HG02642 (cell line): ENCODE results near the gene PTGFRN.

ENCODE experiments used
- ATAC-seq: cut with Tn5 transposase; IDR thresholded peaks from one replicate; pipeline ENCODE4 v1.9.1; 2021; ENCODE audit warnings: mild to moderate bottlenecking; ENCODE audit not compliant: unreplicated experiment, poor library complexity

PTGFRN gene

DNA sequence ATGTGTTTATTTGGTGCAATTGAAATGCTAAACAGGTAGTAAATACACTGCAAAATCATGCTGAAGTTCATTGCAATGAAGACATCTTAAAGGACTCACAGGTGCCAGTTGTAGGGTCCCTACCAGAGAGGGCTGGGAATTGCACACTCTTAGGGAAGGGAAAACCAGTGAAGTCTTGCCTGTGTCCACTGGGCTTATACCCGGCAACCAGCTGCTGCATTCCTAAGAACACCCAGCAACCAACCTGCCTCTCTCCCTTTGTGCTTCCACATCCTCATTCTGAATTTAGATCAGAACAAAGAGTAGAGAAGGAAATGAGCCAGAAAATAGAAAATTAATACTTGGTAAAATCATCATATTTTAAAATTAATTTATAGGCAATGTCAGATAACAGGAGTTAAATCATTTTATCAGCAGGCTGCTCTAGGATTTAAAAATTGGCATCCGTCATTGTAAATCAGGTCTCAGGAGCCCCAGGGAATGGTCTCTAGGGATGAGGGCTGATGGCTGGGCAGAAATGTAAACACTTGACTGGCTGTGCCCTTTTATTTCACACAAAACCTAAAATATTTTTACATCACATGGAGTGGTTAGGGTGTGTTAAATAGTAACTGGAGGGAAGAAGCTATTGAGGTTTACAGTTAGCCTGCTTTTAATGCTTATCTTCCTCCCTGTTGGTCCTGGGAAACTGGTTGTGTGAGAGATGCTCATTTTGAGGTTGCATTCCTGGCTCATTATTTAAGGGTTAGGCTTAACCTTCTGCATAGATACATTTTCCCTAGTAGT is 31.3 kb downstream of the PTGFRN start:
- no peak for ATAC-seq

DNA sequence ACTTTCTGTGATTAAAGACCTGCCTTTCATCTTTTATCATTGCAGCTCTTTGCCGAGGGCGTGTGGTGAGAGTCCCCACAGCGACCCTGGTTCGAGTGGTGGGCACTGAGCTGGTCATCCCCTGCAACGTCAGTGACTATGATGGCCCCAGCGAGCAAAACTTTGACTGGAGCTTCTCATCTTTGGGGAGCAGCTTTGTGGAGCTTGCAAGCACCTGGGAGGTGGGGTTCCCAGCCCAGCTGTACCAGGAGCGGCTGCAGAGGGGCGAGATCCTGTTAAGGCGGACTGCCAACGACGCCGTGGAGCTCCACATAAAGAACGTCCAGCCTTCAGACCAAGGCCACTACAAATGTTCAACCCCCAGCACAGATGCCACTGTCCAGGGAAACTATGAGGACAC is 32.0 kb downstream of the PTGFRN start:
- no peak for ATAC-seq

DNA sequence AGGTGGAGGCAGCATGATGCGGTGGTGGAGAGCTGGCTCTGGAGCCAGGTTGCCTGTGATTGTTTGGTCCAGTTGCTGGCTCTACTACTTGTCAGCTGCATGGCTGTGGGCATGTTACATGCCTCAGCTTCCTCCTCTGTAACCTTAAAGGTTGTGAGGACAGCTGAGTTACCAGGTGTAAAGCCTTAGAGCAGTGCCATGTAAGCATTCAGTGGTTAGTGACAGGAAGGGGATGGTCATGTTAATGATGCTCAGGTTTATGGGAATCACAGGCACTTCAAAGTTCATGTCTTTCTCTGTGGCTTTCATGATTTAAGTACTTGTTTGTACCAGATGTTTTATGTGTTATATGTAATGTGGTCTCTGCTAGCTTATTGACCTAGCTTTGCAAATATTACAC is 32.6 kb downstream of the PTGFRN start:
- ATAC-seq, result no peak

DNA sequence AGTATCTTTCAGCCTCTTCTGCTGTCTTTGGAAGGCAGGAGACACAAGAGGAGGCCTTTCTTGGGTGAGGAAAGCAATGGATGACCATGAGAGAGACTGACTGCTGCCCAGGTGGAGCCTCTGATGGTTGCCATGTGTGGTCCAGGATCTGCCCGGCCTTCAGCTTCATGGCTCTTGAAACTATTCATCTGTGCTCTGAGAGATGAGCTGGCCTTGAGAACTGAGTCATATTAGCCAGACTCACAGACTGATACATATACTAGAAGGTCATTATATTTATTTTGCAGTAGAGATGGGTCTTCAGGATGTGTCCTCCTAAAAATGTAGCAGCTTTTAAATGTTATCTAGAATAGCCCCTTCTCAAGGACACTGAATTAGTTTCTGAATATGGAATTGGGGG is 33.7 kb downstream of the PTGFRN start:
- no peak for ATAC-seq

DNA sequence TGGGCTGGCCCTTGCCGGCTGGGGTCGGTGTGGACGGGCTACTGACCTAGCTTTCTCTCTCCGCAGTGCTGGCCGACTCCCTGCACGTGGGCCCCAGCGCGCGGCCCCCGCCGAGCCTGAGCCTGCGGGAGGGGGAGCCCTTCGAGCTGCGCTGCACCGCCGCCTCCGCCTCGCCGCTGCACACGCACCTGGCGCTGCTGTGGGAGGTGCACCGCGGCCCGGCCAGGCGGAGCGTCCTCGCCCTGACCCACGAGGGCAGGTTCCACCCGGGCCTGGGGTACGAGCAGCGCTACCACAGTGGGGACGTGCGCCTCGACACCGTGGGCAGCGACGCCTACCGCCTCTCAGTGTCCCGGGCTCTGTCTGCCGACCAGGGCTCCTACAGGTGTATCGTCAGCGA is 34.9 kb downstream of the PTGFRN start:
- no peak for ATAC-seq

- ATAC-seq, result no peak
Observed at GRCh38 chr1:116945421-116945820, 35.7 kb downstream of the PTGFRN start.

GRCh38 chr1:116945996-116946395 is 36.3 kb downstream of the PTGFRN start:
- no peak for ATAC-seq

- no peak for ATAC-seq
Observed at GRCh38 chr1:116947092-116947860, 37.6 kb downstream of the PTGFRN start.

DNA sequence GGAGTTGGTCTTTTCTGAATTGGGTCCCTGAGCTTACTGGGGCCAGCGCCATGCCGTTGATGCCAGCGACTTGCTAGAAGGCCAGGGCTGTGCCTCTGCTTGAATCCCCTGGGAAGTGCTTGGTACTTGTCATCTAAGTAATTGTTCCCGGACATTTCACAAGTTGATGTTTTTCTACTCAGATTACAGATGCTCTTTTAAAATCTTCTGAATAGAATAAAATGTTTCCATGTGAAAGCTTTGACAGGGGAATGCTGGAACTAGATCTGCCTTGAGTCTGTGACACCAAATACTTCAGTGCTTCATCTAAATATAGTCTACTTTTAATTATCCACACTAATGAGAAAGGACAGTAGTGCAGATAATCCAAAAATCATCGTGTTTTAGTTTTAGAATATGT is 38.3 kb downstream of the PTGFRN start:
- no peak for ATAC-seq

DNA sequence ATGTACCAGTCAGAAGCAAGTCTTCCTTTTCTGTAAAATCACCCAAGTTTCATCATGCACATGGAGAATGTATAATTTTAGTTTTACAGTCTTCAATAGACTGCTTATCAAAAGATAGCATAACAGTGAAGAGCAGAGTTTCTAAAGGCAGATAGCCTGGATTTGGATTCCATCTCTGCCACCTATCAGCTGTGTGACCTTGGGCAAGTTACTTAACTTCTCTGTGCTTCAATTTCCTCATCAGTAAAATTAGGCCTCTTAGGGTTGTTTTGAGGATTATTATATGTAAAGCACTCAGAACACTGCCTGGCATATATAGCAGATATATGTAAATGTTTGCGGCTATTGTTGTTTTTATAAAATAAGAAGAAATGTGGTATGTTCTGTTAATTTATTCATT is 38.9 kb downstream of the PTGFRN start:
- no peak for ATAC-seq

GRCh38 chr1:116949213-116949985 is 39.7 kb downstream of the PTGFRN start:
- ATAC-seq, result no peak

GRCh38 chr1:116950517-116951199 is 40.9 kb downstream of the PTGFRN start:
- ATAC-seq, result no peak

GRCh38 chr1:116951200-116951935 is 41.7 kb downstream of the PTGFRN start:
- ATAC-seq, result no peak

DNA sequence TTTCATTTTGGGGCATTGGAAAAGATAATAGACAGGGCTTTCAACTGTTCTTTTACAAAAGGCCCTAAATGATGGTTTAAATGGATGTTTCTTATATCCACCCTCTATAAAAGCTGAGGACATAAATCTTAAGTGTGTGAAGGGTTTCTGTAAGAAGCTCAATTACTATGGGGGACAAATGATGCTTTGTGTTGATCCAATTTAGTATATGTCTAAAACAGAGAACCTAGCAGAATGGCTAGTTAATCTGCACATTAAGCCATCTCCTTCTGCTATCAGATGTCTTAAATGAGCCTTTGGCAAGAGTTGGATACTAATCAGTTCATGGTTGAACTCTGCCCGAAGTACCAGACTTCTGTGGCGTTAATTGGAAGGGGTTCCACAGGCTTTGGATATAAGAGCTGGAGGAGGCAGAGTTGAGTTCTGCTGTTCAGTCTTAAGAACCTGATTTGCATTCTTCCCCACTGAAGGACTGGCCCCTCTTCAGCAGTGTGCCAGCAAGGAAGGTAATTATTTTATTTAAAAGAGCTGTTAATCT is 43.1 kb downstream of the PTGFRN start:
- ATAC-seq, result no peak

DNA sequence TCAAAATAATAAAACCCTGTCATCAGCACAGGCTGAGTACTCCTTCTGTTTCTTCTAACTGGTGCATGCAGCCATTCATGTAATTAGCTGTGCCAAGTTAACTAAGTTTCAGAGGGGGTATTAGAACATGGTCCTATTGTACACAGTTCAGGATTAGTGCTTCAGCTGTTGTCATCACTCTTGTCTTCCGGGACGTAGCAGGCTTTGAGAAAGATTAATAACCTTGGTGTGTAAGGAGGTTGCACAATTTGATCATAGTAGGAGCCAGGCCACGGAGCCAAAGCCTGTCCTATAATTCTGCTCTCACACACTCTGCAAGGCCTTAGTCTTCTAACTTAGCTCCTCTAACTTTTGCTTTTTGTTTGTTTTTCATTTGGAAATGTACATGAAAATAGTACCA is 44.7 kb downstream of the PTGFRN start:
- ATAC-seq, result no peak

DNA sequence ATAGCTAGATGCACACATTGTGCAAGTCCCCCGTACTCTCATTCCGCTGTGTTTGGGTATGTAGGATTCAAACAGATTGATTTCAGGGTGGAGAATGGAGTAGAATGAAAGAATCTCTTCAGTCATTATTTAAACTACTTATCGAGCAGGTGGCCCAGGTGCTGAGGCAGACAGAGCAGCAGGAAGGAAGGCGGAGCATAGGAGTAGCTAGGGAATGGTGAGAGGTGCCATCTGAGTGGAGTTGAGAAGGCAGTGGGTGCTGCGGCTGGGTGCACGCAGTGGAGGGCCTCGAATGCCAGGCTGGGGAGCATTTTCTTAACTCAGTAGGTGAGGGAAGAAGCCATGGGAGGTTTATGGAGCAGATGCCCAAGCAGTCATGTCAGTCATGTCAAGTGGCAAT is 46.7 kb downstream of the PTGFRN start:
- ATAC-seq, result no peak

GRCh38 chr1:116957646-116958045 is 47.9 kb downstream of the PTGFRN start:
- no peak for ATAC-seq

DNA sequence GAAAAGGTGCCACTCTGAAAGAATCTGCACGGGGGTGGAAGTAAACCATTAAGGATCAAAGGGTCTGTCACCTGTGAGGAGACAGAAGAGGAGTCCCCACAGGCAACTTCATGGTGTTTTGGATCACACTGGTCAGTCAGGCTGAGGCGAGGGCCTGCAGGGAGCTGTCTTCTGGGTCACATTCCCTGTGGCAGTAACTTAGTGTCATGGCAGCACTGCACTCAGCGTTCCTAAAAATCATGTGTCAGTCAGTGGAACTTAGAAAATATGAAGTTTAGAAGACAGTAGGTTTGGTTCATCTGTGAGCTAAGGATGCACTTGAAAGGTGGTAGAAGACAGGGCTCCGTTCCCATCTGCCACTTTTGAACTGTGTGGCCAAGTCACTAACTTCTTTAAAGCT is 48.4 kb downstream of the PTGFRN start:
- ATAC-seq, result no peak

DNA sequence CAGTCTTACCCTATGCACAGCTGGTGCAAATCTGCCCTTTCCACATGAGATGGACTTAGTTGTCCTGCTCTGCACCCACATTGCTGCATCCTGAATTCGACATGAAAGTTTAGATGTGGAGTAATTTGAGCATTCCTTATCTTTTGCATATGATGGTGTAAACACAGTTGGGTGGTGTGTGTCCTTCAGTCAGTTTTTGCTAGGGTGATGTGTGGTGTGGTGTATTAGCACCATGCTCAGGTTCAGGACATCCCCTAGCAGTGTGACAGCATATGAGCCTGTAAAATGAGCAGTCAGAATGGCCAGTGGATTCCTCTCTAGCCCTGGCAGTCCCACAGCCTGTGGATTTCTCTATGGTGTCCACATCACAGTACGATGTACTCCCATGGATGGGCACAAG is 49.3 kb downstream of the PTGFRN start:
- no peak for ATAC-seq

DNA sequence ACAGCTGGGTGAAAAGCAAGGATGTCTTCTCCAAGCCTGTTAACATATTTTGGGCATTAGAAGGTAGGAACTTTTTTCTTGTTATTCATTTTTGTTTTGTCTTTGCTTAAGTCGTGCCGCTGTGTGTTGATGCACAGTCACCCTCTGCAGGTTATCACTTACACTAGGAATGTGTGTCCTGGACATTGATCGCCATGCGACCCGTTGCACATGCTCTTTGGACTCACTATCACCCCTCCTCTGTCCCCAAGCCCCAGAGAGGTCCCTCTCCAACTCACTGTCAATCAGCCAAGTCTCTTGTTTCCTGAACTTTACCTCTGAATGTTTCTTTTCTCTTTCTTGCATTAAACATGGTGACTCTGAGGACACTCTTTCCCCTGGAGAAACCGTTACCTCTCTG is 51.9 kb downstream of the PTGFRN start:
- ATAC-seq, result no peak
